OCI-M2 (cell line): Measurements from ENCODE around the gene GFY.

Experiments
- DNase-seq: peaks from one replicate; lab custom pipeline; 2025; ENCODE audit not compliant: unreplicated experiment; lab: John Stamatoyannopoulos, UW

GFY gene

DNA sequence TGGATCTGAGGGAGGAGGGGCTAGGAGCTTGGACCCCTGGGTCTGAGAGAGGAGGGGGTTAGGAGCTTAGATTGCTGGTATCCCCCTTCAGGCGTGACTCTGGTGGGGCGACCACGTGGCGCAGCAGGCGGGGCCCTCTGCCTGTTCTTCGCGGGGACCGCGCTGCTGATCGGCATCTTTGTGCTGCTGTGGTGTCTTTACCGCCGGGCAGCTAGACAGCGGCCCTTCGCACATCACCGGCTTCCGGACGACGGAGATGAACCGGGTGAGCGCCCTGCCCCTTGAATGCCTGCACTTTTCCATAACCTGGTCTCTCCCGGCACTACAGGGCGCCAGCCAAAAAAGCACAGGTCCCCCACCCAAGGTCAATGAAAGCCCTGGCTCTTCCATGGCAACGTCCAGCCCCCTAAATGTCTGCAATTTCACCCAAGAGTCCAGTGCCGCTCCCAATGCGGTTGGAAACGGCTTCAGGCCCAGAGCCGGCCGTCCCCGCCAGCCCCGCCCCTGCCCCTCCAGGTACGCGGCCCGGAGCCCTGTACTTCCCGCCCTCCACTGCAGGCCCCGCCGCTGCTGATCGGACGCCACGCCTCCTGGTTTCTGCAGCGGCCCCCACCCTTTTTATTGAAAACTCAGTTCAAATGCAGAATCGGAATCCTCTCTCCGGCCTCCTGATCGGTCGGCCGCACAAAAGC is 2.8 kb downstream of the GFY start:
- DNase-seq: no peak

GRCh38 chr19:49428547-49429451 is 3.6 kb downstream of the GFY start:
- DNase-seq: no peak

DNA sequence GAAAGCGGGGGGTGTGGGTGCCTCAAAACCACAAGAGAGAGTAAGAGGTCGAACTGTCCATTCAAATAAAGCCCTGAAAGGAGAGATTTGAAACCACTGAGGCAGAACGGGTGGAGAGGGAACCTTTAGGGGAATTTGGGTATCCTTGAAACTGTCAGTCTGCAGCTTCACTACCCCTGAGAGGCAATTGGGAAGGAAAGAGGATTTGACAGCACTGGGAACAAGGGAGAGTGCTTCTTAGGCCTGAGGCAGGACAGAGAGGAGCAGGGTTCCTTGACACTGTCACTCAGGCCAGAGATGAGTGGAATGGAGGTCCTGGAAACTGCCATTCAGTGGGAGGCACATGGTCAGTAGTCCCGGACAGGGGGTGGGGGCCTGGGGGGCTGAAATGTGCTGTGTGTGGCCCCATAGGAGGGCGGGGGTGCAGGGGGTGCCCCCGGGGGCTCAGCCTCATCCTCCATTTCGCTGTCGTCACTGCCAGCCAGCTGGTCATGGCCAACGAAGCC is 5.0 kb downstream of the GFY start:
- no peak for DNase-seq

DNA sequence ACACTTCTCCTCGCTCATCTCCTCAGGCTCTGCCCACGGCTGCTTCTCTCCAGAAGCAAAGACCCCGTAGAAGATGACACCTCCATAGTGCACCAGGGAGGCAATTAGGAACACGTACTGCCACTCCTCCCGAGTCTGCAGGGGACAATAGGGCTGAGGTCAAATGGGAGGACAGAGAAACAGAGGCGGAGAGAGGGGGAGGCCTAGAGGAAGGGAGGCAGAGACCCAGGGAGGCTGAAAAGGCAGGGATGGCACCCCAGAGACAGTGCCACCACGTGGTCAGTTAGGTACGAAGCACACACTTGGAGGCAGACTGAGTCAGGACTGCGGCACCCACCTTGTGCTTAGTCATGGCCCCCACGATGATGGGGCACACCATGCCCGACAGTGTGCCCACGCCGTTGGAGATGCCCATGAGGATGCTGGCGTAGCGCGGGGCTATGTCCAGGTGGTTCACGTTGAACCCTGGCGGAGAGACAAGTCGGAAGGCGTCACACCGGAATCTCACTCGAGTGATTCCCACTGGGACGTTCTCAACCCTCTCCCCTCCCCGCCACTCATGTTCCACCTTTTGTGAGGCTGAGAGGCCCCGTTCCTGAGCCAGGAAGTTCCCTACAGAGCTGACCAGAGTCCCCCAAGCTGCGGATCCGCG is 5.6 kb downstream of the GFY start:
- DNase-seq: no peak

GRCh38 chr19:49431330-49431749 is 6.2 kb downstream of the GFY start:
- no peak for DNase-seq

DNA sequence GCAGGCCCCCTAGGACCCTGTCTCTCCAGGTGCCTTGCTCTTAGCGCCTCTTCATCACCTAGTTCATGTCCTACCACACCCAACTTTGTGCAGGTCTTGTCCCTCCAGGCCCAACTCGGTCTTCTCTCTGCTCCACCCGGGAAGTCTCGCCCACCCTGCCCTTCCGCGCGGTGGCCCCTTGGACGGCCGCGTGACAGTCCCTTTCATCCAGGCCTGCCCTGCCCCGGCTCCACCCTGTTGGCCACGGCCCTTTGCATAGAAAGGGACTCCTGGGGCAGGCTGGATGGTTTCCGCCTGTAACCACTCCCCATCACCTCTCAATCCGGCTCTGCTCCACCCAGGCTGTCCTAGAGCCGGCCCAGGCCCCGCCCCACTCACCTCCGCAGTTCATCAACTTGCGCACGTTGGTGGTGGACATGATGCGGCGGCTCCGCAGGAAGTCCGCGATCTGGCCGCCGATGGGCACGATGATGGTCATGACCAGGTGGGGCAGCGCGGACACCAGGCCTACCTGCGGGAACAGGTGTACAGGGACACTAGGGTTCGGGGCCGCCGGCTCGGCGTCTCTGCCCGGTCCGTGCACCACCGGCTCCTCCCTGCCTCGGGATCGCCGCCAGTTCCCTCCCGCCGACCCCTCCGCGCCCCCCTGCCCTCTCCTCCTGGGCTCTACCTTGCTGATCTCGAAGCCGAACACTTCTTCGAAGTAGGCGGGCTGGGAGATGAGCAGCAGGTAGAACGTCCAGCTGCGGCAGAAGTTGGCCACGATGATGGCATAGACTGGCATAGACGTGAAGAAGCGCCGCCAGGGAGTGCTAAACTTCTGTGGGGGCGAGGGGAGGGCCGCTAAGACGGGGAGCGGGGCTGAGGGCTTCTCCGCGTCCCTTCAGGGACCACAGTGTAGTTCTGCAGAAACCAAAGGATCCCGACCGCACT is 7.2 kb downstream of the GFY start:
- DNase-seq: no peak

DNA sequence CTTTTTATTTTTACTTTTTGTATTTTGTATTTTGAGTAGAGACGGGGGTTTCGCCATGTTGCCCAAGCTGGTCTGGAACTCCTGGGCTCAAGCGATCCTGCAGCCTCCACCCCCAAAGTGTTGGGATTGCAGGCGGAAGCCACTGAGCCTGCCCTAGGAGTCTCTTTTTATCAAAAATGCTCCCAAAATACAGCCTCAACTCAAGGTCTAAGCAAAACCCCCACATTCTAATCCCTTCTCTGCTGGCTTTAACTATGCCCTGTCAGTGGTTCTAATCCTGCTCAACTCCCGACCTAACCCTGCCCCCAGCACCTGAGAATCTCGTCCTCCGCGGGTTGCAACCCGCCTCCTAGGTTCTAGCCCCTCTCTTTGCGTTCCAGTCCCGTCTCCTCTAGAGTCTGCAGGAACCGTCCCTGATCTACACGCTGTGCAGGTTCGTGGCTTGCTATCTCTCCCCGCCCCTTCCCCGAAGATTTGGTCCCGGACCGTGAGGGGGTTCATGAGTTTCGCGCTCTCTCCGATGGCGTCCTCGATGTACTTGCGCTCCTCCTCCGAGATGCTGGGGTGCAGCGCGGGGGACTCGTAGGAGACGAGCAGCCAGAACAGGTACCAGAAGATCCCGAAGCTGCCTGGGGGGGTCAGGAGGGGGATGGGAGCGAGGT is 8.2 kb downstream of the GFY start:
- DNase-seq: no peak

DNA sequence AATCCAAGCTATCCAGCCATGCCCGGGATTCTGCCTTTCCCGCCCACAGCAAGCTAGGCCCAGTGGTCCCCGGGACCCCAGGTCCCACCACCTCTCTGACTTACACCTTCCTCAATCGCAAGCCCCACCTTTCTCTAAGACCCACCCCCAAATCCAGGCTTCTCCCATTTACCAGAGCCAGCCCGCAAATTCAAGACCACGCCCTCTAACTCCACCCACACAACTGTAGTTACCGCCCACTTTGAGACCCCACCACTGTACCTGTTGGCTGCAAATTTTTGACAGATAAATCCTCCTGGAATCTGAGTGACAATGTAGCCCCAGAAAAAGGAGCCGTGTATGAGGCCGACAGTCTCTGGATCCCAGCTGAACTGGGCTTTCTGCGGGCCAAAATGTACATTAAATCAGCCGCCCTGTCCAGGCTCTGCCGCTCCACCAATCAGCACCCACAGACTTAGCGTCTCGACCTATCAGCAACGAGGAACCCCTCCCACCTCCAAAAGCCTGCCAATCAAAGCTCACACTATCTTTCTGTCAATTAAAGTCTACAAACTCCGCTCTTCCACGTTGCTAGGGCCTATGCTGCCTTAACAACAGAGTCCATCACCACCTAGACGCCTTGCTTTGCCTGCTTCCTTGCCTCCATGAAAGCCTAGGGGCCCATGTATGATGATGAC is 9.9 kb downstream of the GFY start:
- DNase-seq: no peak

GRCh38 chr19:49435670-49436069 is 10.5 kb downstream of the GFY start:
- DNase-seq: no peak

DNA sequence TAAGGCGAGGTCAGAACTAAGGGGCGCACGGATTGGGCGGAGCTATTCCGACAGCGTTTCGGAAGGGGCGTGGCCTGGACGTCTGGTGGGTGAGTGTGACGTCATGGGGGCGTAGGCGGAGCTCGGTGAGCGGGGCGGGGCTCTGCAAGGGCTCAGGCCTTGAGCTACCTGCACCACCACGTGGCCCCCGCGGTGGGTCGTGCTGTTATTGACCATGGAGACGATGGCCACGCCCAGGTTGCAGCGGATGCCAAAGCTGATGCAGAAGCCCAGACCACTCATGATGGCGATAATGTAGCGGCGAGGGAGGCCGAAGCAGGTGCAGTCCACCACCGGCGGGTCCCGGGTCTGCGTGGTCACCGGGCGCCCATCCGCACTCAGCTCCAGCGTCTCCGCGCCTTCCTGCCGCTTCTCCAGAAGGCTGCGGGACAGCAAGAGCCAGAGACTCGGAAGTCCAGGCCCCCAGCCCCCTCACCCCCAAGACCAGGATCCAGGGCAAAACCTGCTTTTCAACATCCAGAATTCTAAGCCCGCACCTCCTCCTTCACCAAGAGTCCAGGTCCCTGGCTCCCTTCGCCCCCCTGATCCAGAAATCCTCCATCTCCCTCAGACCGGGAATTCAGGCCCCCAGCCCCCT is 11.3 kb downstream of the GFY start:
- DNase-seq: no peak

DNA sequence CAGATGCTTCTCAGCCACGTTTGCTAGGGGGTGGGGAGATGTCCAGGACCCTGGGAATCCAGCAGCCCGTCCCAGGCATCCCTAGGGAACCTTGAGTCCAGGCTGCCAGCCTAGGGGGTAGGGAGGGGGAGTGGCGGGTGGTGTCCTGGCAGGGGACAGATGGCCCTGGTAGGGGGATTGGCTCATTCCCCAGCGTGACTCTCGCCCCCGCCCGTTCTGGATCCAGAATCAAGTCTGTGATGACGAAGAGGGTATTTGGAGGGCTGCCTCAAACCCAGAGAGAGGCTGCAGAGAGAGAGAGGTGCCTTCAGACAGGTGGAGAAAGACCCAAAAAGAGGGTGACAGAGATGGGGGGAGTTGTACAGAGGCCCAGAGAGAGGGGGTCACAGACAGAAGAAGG is 12.0 kb downstream of the GFY start:
- no peak for DNase-seq

- DNase-seq: no peak
Measured at GRCh38 chr19:49438261-49438660, 13.1 kb downstream of the GFY start.

GRCh38 chr19:49439836-49440235 is 14.6 kb downstream of the GFY start:
- DNase-seq: no peak

DNA sequence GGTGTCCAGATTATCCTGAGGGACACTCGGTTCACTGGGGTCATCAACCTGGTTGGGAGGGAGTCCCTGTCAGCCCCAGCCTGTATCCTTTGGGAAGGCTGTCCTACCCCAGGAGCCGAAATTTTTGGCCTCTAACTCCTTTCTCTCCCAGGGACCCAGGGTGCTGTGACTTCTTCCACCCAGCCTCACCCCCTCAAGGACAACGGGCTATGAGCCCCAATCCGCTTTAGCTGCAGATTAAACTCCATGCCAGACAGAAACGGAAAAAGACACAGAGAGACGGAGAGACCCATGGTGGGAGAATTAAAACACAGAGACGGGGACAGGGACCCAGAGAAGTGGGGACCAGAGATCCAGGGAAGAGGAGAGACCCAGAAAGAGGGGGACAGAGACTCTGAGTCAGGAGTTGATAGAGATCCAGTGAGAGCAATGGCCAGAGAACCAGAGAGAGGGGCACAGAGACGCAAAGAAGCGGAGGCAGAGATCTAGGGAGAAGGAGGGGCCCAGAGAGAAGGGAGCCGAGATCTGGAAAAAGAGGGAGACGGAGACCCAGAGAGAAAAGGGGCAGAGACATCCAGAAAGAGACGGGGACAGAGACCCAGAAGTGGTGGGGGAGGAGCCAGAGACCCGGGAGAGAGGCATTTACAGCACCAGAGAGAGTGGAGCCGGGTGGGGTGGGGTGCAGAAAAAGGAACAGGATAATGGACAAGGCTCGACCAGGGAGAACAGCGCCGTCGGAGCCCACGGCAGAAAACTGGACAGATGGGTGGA is 15.4 kb downstream of the GFY start:
- no peak for DNase-seq

DNA sequence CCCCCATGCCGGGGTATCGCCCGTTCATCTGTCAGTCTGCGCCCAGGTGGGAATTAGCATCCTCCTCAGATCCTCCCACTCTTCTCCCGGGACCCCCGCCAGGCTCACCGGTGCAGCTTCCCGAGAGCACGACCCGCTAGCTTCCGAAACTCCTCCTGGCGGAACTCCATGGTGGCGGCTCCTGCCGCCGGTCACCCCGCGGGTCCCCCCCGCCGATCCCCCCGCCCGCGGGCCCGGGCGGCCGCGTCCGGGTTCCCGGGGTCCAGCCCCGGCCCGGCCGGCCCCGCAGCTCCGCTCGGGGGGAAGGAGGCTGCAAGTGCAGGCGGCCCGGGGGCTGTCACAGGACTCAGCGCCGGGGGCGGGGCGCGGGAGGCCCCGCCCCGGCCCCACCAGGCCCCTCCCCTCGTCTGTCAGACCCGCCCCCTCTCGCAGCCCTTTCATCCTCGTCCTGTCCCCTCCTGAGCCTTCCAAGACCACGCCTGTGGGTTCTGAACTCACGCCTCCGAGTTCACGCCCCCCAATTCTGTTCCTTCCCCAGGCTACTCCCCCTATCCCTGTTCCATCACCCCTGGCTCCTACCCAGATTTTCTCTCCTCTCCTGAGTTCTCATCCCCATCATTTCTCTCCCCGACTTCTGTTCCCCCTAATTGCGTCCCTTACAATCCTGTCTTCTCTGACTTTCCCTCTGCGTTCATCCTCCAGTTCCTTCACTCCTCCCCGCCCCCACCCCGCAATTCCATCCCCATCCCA is 16.2 kb downstream of the GFY start, which contains the start of gene SLC17A7:
TSS of gene SLC17A7 (minus strand) at position 318 of the 750 bp plus-strand sequence. CDS start at position 170, 148 bp downstream.
- no peak for DNase-seq

- DNase-seq: no peak
Measured at GRCh38 chr19:49441960-49442350, 16.8 kb downstream of the GFY start.

DNA sequence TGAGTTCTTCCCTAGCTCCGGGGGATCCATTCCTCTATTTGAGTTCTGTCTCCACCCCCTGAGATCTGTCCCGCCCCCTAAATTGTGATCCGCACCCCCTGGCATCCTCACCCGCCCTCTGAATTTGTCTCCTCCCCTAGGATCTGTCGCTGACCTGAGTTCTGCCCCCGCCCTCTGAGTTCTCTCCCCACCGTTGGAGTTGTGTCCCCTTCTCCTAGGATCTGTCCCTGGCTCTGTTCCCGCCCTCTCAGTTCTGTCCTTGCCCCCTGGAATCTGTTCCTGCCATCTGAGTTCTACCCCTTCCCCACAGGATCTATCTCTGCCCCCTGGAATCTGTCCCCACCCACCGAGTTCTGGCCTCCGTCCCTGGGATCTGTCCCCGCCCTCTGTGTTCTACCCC is 17.2 kb downstream of the GFY start:
- no peak for DNase-seq
